ENCODE measurements around the gene FURIN.
A peak's percentile ranks its signal among the peaks of the same experiment; 100 is the strongest.
"Not testable (repeated sequence)": the region's sequence is repeated elsewhere in the genome, so short reads cannot be mapped to it uniquely, and the experiment has no call there.

FURIN gene

GRCh38 chr15:90871139-90871715, 2.8 kb downstream of the FURIN start:
- DNase-seq: no peak

GRCh38 chr15:90871716-90872485, 3.5 kb downstream of the FURIN start:
- DNase-seq: no peak

- DNase-seq: no peak
Measured at GRCh38 chr15:90872486-90873184, 4.2 kb downstream of the FURIN start.

- no peak for DNase-seq
Measured at GRCh38 chr15:90873488-90873997, 5.2 kb downstream of the FURIN start.

GRCh38 chr15:90873998-90874605, 5.7 kb downstream of the FURIN start:
- DNase-seq: peak; percentile 13

- not testable (repeated sequence) for DNase-seq
Measured at GRCh38 chr15:90874986-90875385, 6.6 kb downstream of the FURIN start.

- no peak for DNase-seq
Measured at GRCh38 chr15:90875549-90875981, 7.2 kb downstream of the FURIN start.

- DNase-seq: no peak
Measured at GRCh38 chr15:90876046-90876445, 7.7 kb downstream of the FURIN start.

- no peak for DNase-seq
Measured at GRCh38 chr15:90876512-90877170, 8.3 kb downstream of the FURIN start.

GRCh38 chr15:90877315-90877714, 8.9 kb downstream of the FURIN start:
- no peak for DNase-seq

- no peak for DNase-seq
Measured at GRCh38 chr15:90877996-90878395, 9.6 kb downstream of the FURIN start.

- no peak for DNase-seq
Measured at GRCh38 chr15:90878660-90879059, 10.3 kb downstream of the FURIN start.

GRCh38 chr15:90879730-90880366, 11.5 kb downstream of the FURIN start:
- DNase-seq: no peak

- no peak for DNase-seq
Measured at GRCh38 chr15:90880381-90881145, 12.2 kb downstream of the FURIN start.

- DNase-seq: no peak
Measured at GRCh38 chr15:90881181-90881977, 13.0 kb downstream of the FURIN start.

GRCh38 chr15:90881978-90882721, 13.8 kb downstream of the FURIN start:
- DNase-seq: no peak

GRCh38 chr15:90882781-90883525, 14.6 kb downstream of the FURIN start:
- DNase-seq: no peak

GRCh38 chr15:90883526-90883975, 15.2 kb downstream of the FURIN start:
- no peak for DNase-seq
